Endothelial cell of umbilical vein (primary cell): ENCODE measurements around the gene PLXNB2. TPM values are rescaled to one million over a fixed set of nuclear protein-coding genes. Genes with fewer than 3 reads are reported as not detected.

Experiments
- BruUV-seq: library from RNA; stranded (reverse); fragments of 400-500 nt; replicated peaks from 2 replicates; lab custom pipeline; 2021; lab: Mats Ljungman, UMichigan
- CTCF ChIA-PET: fragments of 300-600, 350-600 bp; sonication (Branson Sonifier 250); formaldehyde crosslinking; loops from one replicate; lab custom pipeline; 2021; ENCODE audit warnings: antibody characterized with exemption, inconsistent platforms; lab: Charles Lee
- POLR2A ChIA-PET: fragments of 300-600, 350-600 bp; sonication (Branson Sonifier 250); formaldehyde crosslinking; loops from one replicate; lab custom pipeline; 2021; ENCODE audit warnings: antibody characterized with exemption, inconsistent platforms; lab: Charles Lee
- DNase-seq: peaks from one replicate; pipeline ENCODE4 v3.0.0-alpha.2; 2011; ENCODE audit warnings: low read depth, low spot score
- FAIRE-seq: peaks from 2 replicates; lab custom pipeline; 2011; peaks lifted over from hg19 to GRCh38; lab: Jason Lieb, UNC
- H2AFZ ChIP-seq: 2 replicates; pipeline ENCODE4 v1.6.0; 2012; ENCODE audit warnings: low read depth, low read length, control low read depth, inconsistent platforms
- H3K27ac ChIP-seq: 2 replicates; pipeline ENCODE4 v1.5.1; 2011; ENCODE audit warnings: low read depth, mild to moderate bottlenecking, control low read depth, low read length, moderate library complexity; ENCODE audit not compliant: insufficient read depth
- H3K27me3 ChIP-seq, 2 experiments: 2 replicates each; pipeline versions ENCODE4 v1.6.0 to v1.6.1; 2011; ENCODE audit warnings: low read length in 2 of 2, mixed read lengths in 1 of 2; ENCODE audit not compliant: control insufficient read depth in 2 of 2, insufficient read depth in 2 of 2
- H3K36me3 ChIP-seq, 2 experiments: 2 replicates in 1 of 2; 3 replicates in 1 of 2; pipeline ENCODE4 v1.5.1; 2011; ENCODE audit warnings: low read length in 2 of 2, mild to moderate bottlenecking in 1 of 2, moderate library complexity in 1 of 2; ENCODE audit not compliant: control insufficient read depth in 2 of 2, insufficient read depth in 2 of 2; ENCODE audit errors: extremely low read depth in 1 of 2
- H3K4me1 ChIP-seq: 3 replicates; pipeline ENCODE4 v1.5.1; 2011; ENCODE audit warnings: mild to moderate bottlenecking, low read length; ENCODE audit not compliant: control insufficient read depth, insufficient read depth; ENCODE audit errors: extremely low read depth
- H3K4me2 ChIP-seq: 2 replicates; pipeline ENCODE4 v1.6.1; 2011; ENCODE audit warnings: low read length, control low read depth, mixed read lengths; ENCODE audit not compliant: insufficient read depth
- H3K4me3 ChIP-seq, 3 experiments: fragments of 200-600 bp in 1 of 3; sonication (generic), shearing (Covaris generic) in 1 of 3; replicated peaks in 1 of 3; 2 replicates each; pipeline ENCODE4 v1.5.1; 2011 to 2016; ENCODE audit warnings: control low read depth in 3 of 3, low read length in 3 of 3, mild to moderate bottlenecking in 2 of 3, inconsistent platforms in 1 of 3, low read depth in 1 of 3, moderate library complexity in 1 of 3; ENCODE audit not compliant: insufficient read depth in 1 of 3
- H3K79me2 ChIP-seq: 2 replicates; pipeline ENCODE4 v1.6.0; 2012; ENCODE audit warnings: low read length, inconsistent platforms; ENCODE audit not compliant: control insufficient read depth, insufficient read depth
- H3K9ac ChIP-seq: replicated peaks from 2 replicates; pipeline ENCODE3; 2011; ENCODE audit warnings: low read length, control low read depth; ENCODE audit not compliant: insufficient read depth; ENCODE audit errors: extremely low read depth
- H3K9me1 ChIP-seq: replicated peaks from 3 replicates; pipeline ENCODE4 v1.6.0; 2011; ENCODE audit warnings: mild to moderate bottlenecking, low read length; ENCODE audit not compliant: control insufficient read depth, insufficient read depth; ENCODE audit errors: extremely low read depth
- H3K9me3 ChIP-seq: replicated peaks from 2 replicates; pipeline ENCODE4 v1.5.1; 2012; ENCODE audit warnings: low read length, inconsistent platforms; ENCODE audit not compliant: control insufficient read depth, insufficient read depth
- H4K20me1 ChIP-seq: replicated peaks from 2 replicates; pipeline ENCODE3; 2011; ENCODE audit warnings: mild to moderate bottlenecking, low read length; ENCODE audit not compliant: control insufficient read depth, insufficient read depth; ENCODE audit errors: extremely low read depth
- CTCF ChIP-seq, 2 donors: IDR thresholded peaks; 1 replicate in 1 of 2; 2 replicates in 1 of 2; pipeline ENCODE4 v1.5.1; 2011; ENCODE audit warnings: low read length in 2 of 2, mild to moderate bottlenecking in 2 of 2, moderate library complexity in 2 of 2, control low read depth in 1 of 2, inconsistent platforms in 1 of 2, low read depth in 1 of 2; ENCODE audit not compliant: insufficient read depth in 1 of 2; ENCODE audit errors: extremely low read depth in 1 of 2
- EZH2 ChIP-seq: IDR thresholded peaks from 2 replicates; pipeline ENCODE4 v1.6.1; 2012; ENCODE audit warnings: borderline replicate concordance, low read depth, mild to moderate bottlenecking, moderate library complexity, low read length, inconsistent platforms; ENCODE audit not compliant: severe bottlenecking
- FOS ChIP-seq: IDR thresholded peaks from 2 replicates; pipeline ENCODE4 v1.6.1; 2011; ENCODE audit warnings: mild to moderate bottlenecking, low read length, moderate library complexity, borderline replicate concordance; ENCODE audit not compliant: insufficient read depth
- GATA2 ChIP-seq: IDR thresholded peaks from 2 replicates; pipeline ENCODE4 v1.7.0; 2011; ENCODE audit warnings: low read depth, mild to moderate bottlenecking, moderate library complexity, mixed read lengths, low read length; ENCODE audit not compliant: insufficient read length, insufficient read depth
- JUN ChIP-seq: IDR thresholded peaks from 2 replicates; pipeline ENCODE4 v1.6.1; 2011; ENCODE audit warnings: borderline replicate concordance, low read depth; ENCODE audit not compliant: insufficient read length, insufficient read depth
- MAX ChIP-seq: IDR thresholded peaks from 2 replicates; pipeline ENCODE4 v1.6.1; 2011; ENCODE audit not compliant: insufficient read depth, insufficient read length
- MYC ChIP-seq: IDR thresholded peaks from one replicate; pipeline ENCODE4 v1.6.1; 2011; ENCODE audit warnings: mild to moderate bottlenecking, low read depth, low read length
- POLR2A ChIP-seq: IDR thresholded peaks from 2 replicates; pipeline ENCODE4 v1.6.1; 2012; ENCODE audit warnings: low read depth, mild to moderate bottlenecking, control low read depth, low read length
- POLR2AphosphoS5 ChIP-seq: IDR thresholded peaks from 2 replicates; pipeline ENCODE4 v1.6.1; 2012; ENCODE audit warnings: low read depth, mild to moderate bottlenecking, control low read depth, low read length, moderate library complexity; ENCODE audit not compliant: insufficient read depth
- dilution Hi-C: fragments of 300-500 bp; cut with MboI; formaldehyde crosslinking; loops from one replicate; pipeline ENCODE4 v1.15.0; 2019; ENCODE audit warnings: low sequenced_read_pairs; ENCODE audit not compliant: extremely low pct_ligation_motif_present
- intact Hi-C: fragments of 100-400 bp; cut with micrococcal nuclease; formaldehyde crosslinking; loops from one replicate; pipeline ENCODE4 v1.10.0; 2022
- polyA plus RNA-seq, 4 experiments: library from polyadenylated mRNA; depleted of rRNA in 3 of 4; stranded (reverse) in 3 of 4; unstranded in 1 of 4; fragments of >200 nt; gene quantifications; 2 replicates each; pipeline versions ENCODE4 v1.2.1 to v1.2.3, GENCODE V29; 2011 to 2012; ENCODE audit warnings: missing spikeins in 1 of 4
- total RNA-seq: library from RNA; stranded (reverse); gene quantifications from 2 replicates; pipeline ENCODE4 v1.2.3, GENCODE V29; 2021

PLXNB2 gene
- total and polyA plus RNA-seq, 2 donors (not counting 3 experiments of a cell fraction or from before 2014, with no cell fraction given) = 82.3 to 139 TPM

- Histone ChIP-seq H3K4me3 (no peak overlapping the region), H3K9me1 (no peaks in the 10 kb centered on the region), H3K4me2 (no peak overlapping the region), H3K27ac (no peak overlapping the region), H3K36me3 (peaks cover 12 to 58% of the 10 kb centered on the region in 2 experiments), H2AFZ (no peak overlapping the region), H3K79me2 (peaks cover 54% of the 10 kb centered on the region), H3K9ac (no peak overlapping the region), H3K4me1 (peaks cover 20% of the 10 kb centered on the region), H3K9me3 (no peaks in the 10 kb centered on the region), H3K27me3 (no peaks in the 10 kb centered on the region), H4K20me1 (no peaks in the 10 kb centered on the region)
- no peak for FAIRE-seq
- intact Hi-C loops (loop anchor here (5.0 kb wide), 1 partner anchor 52 kb away; the partner anchor contains the start of gene PPP6R2), dilution Hi-C loops (no loop called here)
- ChIA-PET CTCF (interaction anchor here (1.3 to 5.8 kb wide), 2 partner anchors 14 to 37 kb away, joined by 4 to 29 read pairs; partner anchors contain the start of gene DENND6B), POLR2A (no interaction called here)
- BruUV-seq = TSS peak; percentile 58
- no peak for DNase-seq
- TF ChIP-seq POLR2A (no peak), CTCF (IDR thresholded peaks at IDR 0.05; ENCODE audit: extremely low read depth in 1 of 2, insufficient read depth in 1 of 2, low read depth in 1 of 2, low read length in 2 of 2) (no peak), POLR2AphosphoS5 (no peak), JUN (no peak), GATA2 (no peak), MAX (no peak), FOS (no peak), EZH2 (no peak), MYC (no peak)
Measured at GRCh38 chr22:50289942-50290630, 17.4 kb downstream of the PLXNB2 start.
